CD4-positive, alpha-beta T cell treated with Interferon alpha-2 for 1 hour (primary cell): ENCODE data around the gene SLC44A5.
"Not testable (repeated sequence)": the region's sequence is repeated elsewhere in the genome, so short reads cannot be mapped to it uniquely, and the experiment has no call there.

Experiments
- DNase-seq, 2 donors: peaks; one replicate each; pipeline ENCODE4 v3.0.0-alpha.2; 2020 to 2022

Gene SLC44A5

GRCh38 chr1:75520862-75521475 is 89.9 kb downstream of the SLC44A5 start:
- no peak for DNase-seq

GRCh38 chr1:75519651-75520427 is 91.1 kb downstream of the SLC44A5 start:
- no peak for DNase-seq

- DNase-seq = no peak
These were observed 92.2 kb downstream of the SLC44A5 start for GRCh38 chr1:75518686-75519085.

GRCh38 chr1:75514270-75514669 is 96.6 kb downstream of the SLC44A5 start:
- no peak for DNase-seq

- DNase-seq = no peak
These were observed 103.9 kb downstream of the SLC44A5 start for GRCh38 chr1:75506976-75507375.

- no peak for DNase-seq
These were observed 107.5 kb downstream of the SLC44A5 start for GRCh38 chr1:75503221-75503974.

- no peak for DNase-seq
These were observed 108.1 kb downstream of the SLC44A5 start for GRCh38 chr1:75502776-75503175.

GRCh38 chr1:75501577-75502295 is 109.2 kb downstream of the SLC44A5 start:
- DNase-seq = no peak

- no peak for DNase-seq
These were observed 118.9 kb downstream of the SLC44A5 start for GRCh38 chr1:75492011-75492410.

- DNase-seq = no peak
These were observed 123.5 kb downstream of the SLC44A5 start for GRCh38 chr1:75487399-75487798.

- no peak for DNase-seq
These were observed 126.1 kb downstream of the SLC44A5 start for GRCh38 chr1:75484789-75485188.

GRCh38 chr1:75482951-75483350 is 128.0 kb downstream of the SLC44A5 start:
- DNase-seq = no peak

GRCh38 chr1:75476486-75476885 is 134.4 kb downstream of the SLC44A5 start:
- DNase-seq = not testable (repeated sequence)

GRCh38 chr1:75475696-75476095 is 135.2 kb downstream of the SLC44A5 start:
- DNase-seq = no peak

GRCh38 chr1:75472971-75473603 is 137.8 kb downstream of the SLC44A5 start:
- DNase-seq = no peak

GRCh38 chr1:75472089-75472970 is 138.6 kb downstream of the SLC44A5 start:
- no peak for DNase-seq

GRCh38 chr1:75471252-75471651 is 139.7 kb downstream of the SLC44A5 start:
- no peak for DNase-seq

GRCh38 chr1:75470448-75470847 is 140.5 kb downstream of the SLC44A5 start:
- DNase-seq = no peak

- no peak for DNase-seq
These were observed 141.2 kb downstream of the SLC44A5 start for GRCh38 chr1:75469586-75470173.

GRCh38 chr1:75461808-75462325 is 149.0 kb downstream of the SLC44A5 start:
- DNase-seq = no peak

- no peak for DNase-seq
These were observed 160.9 kb downstream of the SLC44A5 start for GRCh38 chr1:75449998-75450397.
